Heart right ventricle (tissue), 16 donors: Measurements from ENCODE around the gene TMEM205. TPM values are rescaled to one million over a fixed set of nuclear protein-coding genes. Genes with fewer than 3 reads are reported as not detected.
A peak's percentile ranks its signal among the peaks of the same experiment; 100 is the strongest.
"Not testable (repeated sequence)": the region's sequence is repeated elsewhere in the genome, so short reads cannot be mapped to it uniquely, and the experiment has no call there.

ENCODE experiments used
- ATAC-seq, 8 donors: fragments of 200-7000 bp; cut with Tn5 transposase; one replicate each; pipeline ENCODE4 v1.9.1; 2020; ENCODE audit warnings: mild to moderate bottlenecking in 8 of 8, moderate library complexity in 8 of 8, moderate number of reproducible peaks in 1 of 8
- DNase-seq, 2 donors: peaks; one replicate each; pipeline ENCODE4 v3.0.0-alpha.2; 2020
- H3K27ac ChIP-seq, 10 donors: fragments of 200-600 bp; sonication (generic) in 2 of 10; one replicate each; pipeline versions ENCODE4 v1.5.0 to v1.8.0; 2020 to 2022; ENCODE audit warnings: mild to moderate bottlenecking in 3 of 10
- H3K27me3 ChIP-seq, 7 donors: fragments of 200-600 bp; one replicate each; pipeline ENCODE4 v1.8.0; 2021 to 2022; ENCODE audit warnings: mild to moderate bottlenecking in 2 of 7
- H3K36me3 ChIP-seq, 9 donors: fragments of 200-600 bp; sonication (generic) in 1 of 9; one replicate each; pipeline versions ENCODE4 v1.5.0 to v1.8.0; 2020 to 2022; ENCODE audit warnings: mild to moderate bottlenecking in 2 of 9
- H3K4me1 ChIP-seq, 9 donors: fragments of 200-600 bp; sonication (generic) in 1 of 9; one replicate each; pipeline versions ENCODE4 v1.5.0 to v1.8.0; 2020 to 2022; ENCODE audit warnings: mild to moderate bottlenecking in 4 of 9
- H3K4me3 ChIP-seq, 10 donors: fragments of 200-600 bp; sonication (generic) in 2 of 10; one replicate each; pipeline versions ENCODE4 v1.5.0 to v1.8.0; 2020 to 2022; ENCODE audit warnings: mild to moderate bottlenecking in 7 of 10, moderate library complexity in 2 of 10
- H3K9me3 ChIP-seq, 11 donors: fragments of 200-600 bp in 10 of 11; sonication (generic) in 2 of 11; one replicate each; pipeline versions ENCODE4 v1.5.0 to v1.8.0; 2013 to 2022; ENCODE audit warnings: mild to moderate bottlenecking in 2 of 11, control low read depth in 1 of 11, moderate library complexity in 1 of 11
- WGBS, 2 donors: extraction: QIAGEN DNeasy Blood & Tissue Kit; methylation state at CpG; one replicate each; pipeline ENCODE4 v1.1.7; 2013; ENCODE audit warnings: inconsistent platforms in 1 of 2; 5-methylcytosine and 5-hydroxymethylcytosine counted together
- intact Hi-C, 10 donors: fragments of 100-400 bp; cut with DNase I; formaldehyde crosslinking; loops; one replicate each; pipeline versions ENCODE4 v1.11.1 to v1.14.2; 2022
- polyA plus RNA-seq, 2 donors: library from polyadenylated mRNA; stranded (reverse); fragments of 200-250 nt; gene quantifications; one replicate each; pipeline ENCODE4 v1.2.3, GENCODE V29; 2013
- total RNA-seq, 10 donors: library from RNA; stranded (reverse); fragmentation: NEBNext Ultra II Directional in 3 of 10; extraction: Animal tissue kit (Norgen Biotek cat#: 25700) in 3 of 10; gene quantifications; one replicate each; pipeline versions ENCODE4 v1.2.1 to v1.2.4, GENCODE V29; 2021 to 2023
- TF ChIP-seq, protein P1 (sequence below), 9 donors: fragments of 200-600 bp; sonication (generic) in 2 of 9; IDR thresholded peaks; one replicate each; pipeline versions ENCODE4 v1.5.0 to v1.8.0; 2021 to 2022; ENCODE audit warnings: antibody characterized with exemption in 9 of 9, mild to moderate bottlenecking in 5 of 9, moderate library complexity in 1 of 9
- donor health status: Arrhythmogenic right ventricular cardiomyopathy.
- donor health status: ischemic (EF 13 %, LVEDD 7.1; RV severe dilation, severe dysfunction).
- donor health status: healthy with polysubstance abuse.
- donor health status: DM: no; HTN: yes; CAD: no.
- donor health status: DM: no; HTN: no; CAD: no.
- donor health status: ischemic (EF 25% LVEDD 6.9; RV normal size, moderate dysfunction).
- donor health status: ischemic (EF 25% LVEDD 5.7; RV mildly dilated, moderate dysfunction).
- donor health status: healthy.
- donor health status: DM: yes; HTN: yes; CAD: no.
- donor health status: Ischemic cardiomyopathy.
- donor health status: ischemic (EF 35%, LVEDD 5.7; RV mildly dilated, moderate dysfunction).
- donor health status: nonischemic (EF 11% LVEDD 7.7; RV severe dilation, severe dysfunction).
- donor health status: DM: yes; HTN: yes; CAD: no.
- donor health status: PGD.
- donor health status: ischemic (EF 29% LVEDD 5.4; RV normal size, mild dysfunction).
- donor health status: nonischemic (EF 23%, LVEDD 6.1; RV moderate dilation, normal function).

The TMEM205 gene
- total and polyA plus RNA-seq, 12 donors: 65.1 to 184 (median 88.8) TPM

DNA sequence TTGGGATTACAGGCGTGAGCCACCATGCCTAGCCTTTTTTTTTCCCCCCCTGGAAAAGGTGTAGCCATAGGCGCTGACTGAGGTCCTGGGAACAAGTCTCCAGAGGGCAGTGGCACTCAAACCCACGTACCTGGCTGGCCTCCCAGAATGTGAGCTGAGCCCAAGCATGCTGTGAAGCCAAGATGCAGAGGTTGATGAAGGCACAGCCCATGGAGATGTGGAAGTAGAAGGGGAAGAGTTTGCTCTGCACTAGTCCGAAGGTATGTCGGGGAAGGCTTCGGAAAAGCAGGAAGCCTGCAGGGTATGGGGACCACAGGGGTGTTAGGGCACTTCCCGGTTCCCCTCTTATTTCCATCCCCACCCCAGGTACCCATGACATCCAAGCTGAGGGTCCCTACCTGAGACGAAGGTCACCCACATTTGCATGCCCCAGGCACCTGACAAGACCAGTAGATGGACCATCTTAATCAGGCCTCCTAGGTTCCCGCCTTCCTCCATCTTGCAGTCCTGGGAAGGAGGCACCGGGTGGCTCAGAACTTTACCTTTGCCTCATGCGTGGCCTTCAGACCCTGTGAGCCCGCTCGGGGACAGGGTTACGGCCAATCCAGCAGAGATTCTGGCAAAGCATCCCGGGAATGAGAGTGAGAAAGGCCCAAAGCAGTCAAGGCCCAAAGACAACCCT is 805 bp downstream of the TMEM205 start:
- Histone ChIP-seq H3K36me3 (peaks cover 0 to 24% (median 5%) of the 10 kb centered on the region in 9 donors), H3K27me3 (no peaks in the 10 kb centered on the region), H3K4me1 (peaks cover 6 to 32% (median 25%) of the 10 kb centered on the region in 9 donors), H3K27ac (peak overlapping the region in 9 of 10 donors; percentile 72 to 90 (median 83)), H3K9me3 (peaks cover 0 to 12% (median 0%) of the 10 kb centered on the region in 11 donors), H3K4me3 (peak overlapping the region; percentile 44 to 92 (median 68))
- DNase-seq (no peak), ATAC-seq (peak in 1 of 8 donors; percentile 1)
- TF ChIP-seq, protein P1, sequence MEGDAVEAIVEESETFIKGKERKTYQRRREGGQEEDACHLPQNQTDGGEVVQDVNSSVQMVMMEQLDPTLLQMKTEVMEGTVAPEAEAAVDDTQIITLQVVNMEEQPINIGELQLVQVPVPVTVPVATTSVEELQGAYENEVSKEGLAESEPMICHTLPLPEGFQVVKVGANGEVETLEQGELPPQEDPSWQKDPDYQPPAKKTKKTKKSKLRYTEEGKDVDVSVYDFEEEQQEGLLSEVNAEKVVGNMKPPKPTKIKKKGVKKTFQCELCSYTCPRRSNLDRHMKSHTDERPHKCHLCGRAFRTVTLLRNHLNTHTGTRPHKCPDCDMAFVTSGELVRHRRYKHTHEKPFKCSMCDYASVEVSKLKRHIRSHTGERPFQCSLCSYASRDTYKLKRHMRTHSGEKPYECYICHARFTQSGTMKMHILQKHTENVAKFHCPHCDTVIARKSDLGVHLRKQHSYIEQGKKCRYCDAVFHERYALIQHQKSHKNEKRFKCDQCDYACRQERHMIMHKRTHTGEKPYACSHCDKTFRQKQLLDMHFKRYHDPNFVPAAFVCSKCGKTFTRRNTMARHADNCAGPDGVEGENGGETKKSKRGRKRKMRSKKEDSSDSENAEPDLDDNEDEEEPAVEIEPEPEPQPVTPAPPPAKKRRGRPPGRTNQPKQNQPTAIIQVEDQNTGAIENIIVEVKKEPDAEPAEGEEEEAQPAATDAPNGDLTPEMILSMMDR (IDR thresholded peaks at IDR 0.05): no peak
- whole genome bisulfite sequencing, 2 donors: 50 to 52% methylated on average over 15 of the region's 15 CpGs
- intact Hi-C loops: loop anchor here in 2 of 10 donors (10.0 kb wide), 2 partner anchors 50 to 210 kb away; partner anchors contain the start of gene TSPAN16 (in 1 of the 2)

DNA sequence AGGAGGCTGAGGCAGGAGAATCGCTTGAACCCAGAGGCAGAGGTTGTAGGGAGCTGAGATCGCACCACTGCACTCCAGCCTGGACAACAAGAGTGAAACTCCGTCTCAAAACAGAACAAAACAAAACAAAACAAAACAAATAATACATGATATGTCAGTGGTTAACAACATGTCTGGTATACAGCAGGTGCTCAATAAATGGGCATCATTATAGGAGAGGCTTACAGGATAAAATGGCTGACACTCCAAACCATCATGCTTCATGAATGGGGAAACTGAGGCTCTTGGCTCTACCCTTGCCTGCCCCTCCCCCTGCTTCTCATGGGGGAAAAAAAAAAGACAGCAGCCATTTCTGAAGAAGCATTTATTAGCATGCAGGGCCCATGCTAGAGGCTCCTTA is 3.6 kb downstream of the TMEM205 start:
- no peak overlapping the region for H3K4me3 ChIP-seq
- TF ChIP-seq, protein P1 (IDR thresholded peaks at IDR 0.05): no peak
- H3K27ac ChIP-seq: no peak overlapping the region
- peaks cover 10 to 57% (median 35%) of the 10 kb centered on the region in 9 donors for H3K4me1 ChIP-seq
- no peak for DNase-seq
- no peaks in the 10 kb centered on the region for H3K27me3 ChIP-seq
- no peak for ATAC-seq
- intact Hi-C loops: loop anchor here in 3 of 10 donors (5.0 to 10.0 kb wide), 3 partner anchors 45 to 208 kb away; partner anchors contain the start of gene TSPAN16 (in 2 of the 3)
- H3K9me3 ChIP-seq: no peaks in the 10 kb centered on the region
- 97 to 98% methylated on average over 3 of the region's 3 CpGs for WGBS, 2 donors
- H3K36me3 ChIP-seq: peaks cover 0 to 25% (median 5%) of the 10 kb centered on the region in 9 donors

DNA sequence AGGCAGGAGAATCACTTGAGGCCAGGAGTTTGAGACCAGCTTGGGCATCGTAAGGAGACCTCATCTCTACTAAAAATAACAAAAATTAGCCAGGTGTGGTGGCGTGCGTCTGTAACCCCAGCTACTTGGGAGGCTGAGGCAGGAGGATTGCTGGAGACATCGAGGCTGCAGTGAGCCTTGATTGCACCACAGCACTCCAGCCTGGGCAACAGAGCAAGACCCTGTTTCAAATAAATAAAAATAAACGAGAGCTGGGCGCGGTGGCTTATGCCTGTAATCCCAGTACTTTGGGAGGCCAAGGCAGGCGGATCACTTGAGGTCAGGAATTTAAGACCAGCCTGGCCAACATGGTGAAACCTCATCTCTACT is 6.0 kb downstream of the TMEM205 start:
- Histone ChIP-seq H3K4me3 (peak overlapping the region in 9 of 10 donors; percentile 58 to 84 (median 81)), H3K36me3 (peaks cover 0 to 48% (median 15%) of the 10 kb centered on the region in 9 donors), H3K4me1 (peaks cover 6 to 52% (median 25%) of the 10 kb centered on the region in 9 donors), H3K27ac (peak overlapping the region; percentile 17 to 91 (median 82))
- ATAC-seq, DNase-seq, H3K27me3 ChIP-seq, H3K9me3 ChIP-seq: not testable (repeated sequence)
- 89 to 91% methylated on average over 8 of the region's 8 CpGs for WGBS, 2 donors
- intact Hi-C loops: loop anchor here in 3 of 10 donors (5.0 to 10.0 kb wide), 3 partner anchors 43 to 205 kb away; partner anchors contain the start of gene TSPAN16 (in 2 of the 3)

DNA sequence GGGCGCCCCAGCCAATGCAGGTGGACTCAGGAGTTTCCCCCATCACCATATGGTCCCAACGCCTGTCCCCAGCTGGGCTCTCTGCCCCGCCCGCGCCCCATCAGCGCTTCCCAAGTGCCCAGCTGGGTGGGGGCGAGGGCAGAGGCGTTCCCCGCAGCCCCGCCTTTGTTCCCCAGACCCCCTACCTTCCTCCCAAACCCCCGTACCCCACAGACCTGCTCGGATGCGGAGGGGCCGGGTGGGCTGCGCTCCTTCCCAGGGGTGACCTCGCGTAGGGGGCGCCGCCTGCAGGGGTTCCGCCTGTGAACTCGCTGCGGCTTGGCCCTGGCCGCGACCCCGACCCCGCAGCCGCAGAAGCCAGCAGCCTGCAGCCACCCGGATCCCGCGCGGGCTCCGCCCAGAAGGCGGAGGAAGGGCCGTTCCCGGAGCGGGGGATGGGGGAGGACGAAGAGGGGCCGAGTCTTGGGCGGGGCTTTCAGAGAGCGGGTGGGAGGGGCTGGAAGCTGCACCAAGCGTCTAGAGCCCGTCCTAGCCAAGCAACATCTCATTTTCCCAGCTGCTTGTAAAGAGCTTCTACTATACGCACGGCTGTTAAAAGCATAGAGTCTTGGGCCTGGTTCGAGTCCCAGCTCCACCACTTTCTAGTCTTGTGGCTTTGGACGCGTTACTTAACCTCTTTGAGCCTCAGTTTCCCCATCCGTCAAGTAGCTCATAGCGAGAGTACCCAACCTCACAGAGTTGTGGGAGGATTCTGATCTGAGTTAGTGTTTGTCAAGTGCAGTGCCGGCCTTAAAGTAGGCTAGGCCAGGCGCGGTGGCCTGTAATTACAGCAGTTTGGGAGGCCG is 6.6 kb downstream of the TMEM205 start, which contains the start of gene RAB3D:
TSS of gene RAB3D (minus strand) at position 404 of the 845 bp plus-strand sequence. CDS start 2,258 bp downstream, outside the sequence.
- TF ChIP-seq, protein P1 (IDR thresholded peaks at IDR 0.05): no peak
- DNase-seq (peak; percentile 95 to 96), ATAC-seq (peak; percentile 93 to 99 (median 97))
- H3K27ac ChIP-seq: peak within 1 kb of the TSS; percentile 23 to 91 (median 82)
- no peaks in the 10 kb centered on the region for H3K9me3 ChIP-seq
- H3K27me3 ChIP-seq: no peaks in the 10 kb centered on the region
- peaks cover 0 to 54% (median 22%) of the 10 kb centered on the region in 9 donors for H3K36me3 ChIP-seq
- H3K4me3 ChIP-seq: peak within 1 kb of the TSS; percentile 58 to 84 (median 81)
- 6% methylated on average over 53 of the region's 53 CpGs for WGBS, 2 donors
- peaks cover 3 to 45% (median 19%) of the 10 kb centered on the region in 9 donors for H3K4me1 ChIP-seq
- intact Hi-C loops: loop anchor here in 5 of 10 donors (1.0 to 10.0 kb wide), 6 partner anchors 29 to 205 kb away; partner anchors contain the start of genes TSPAN16 (in 3 of the 5) and SWSAP1 (in 1 of the 5)
